ENCODE results near the gene C22orf23. TPM values are rescaled to one million over a fixed set of nuclear protein-coding genes. Genes with fewer than 3 reads are reported as not detected.

C22orf23 gene
- total and polyA plus RNA-seq, 2 experiments from 2014 or later: 0.80 to 2.5 TPM

DNA sequence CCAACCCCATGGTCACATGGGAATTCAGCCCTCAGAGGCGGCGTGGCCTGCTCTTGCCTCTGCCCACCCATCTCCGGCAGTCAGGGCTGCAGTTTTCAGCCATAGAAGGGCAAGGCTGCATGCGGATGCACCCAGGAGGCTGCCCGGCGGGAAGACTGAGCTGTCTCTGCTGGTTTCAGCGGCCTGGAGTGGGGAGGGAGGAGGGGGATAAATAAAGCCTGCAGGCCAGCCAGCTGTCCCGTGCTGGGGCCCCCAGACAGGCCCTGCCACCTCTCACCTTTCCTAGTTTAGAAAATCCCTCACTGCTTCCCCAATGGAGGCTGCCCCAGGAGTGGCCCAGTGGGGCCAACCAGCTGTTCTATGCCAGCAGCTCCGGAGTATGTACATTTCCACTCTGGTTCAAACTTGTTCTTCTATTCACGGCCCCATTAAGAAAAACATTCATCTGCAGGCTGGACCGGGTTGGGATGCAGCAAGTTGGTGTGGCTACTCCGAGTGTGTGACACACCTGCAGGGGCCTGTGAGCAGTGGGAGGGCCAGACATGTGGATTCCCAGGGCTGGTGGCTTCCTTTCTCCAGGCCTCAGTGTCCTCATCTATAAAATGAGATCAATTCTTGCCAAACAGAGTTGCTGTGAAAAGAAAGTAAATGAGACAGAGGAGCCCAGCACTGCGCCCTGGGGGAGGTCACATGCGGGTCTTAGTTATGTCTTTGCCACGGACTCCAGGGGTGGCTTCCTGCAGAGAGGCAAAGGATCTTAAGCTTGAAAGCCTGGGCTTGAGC is 42.3 kb downstream of the C22orf23 start:
- peaks cover 20% of the 10 kb centered on the region for H3K4me1 ChIP-seq (ENCODE audit: low read depth)
- no peaks in the 10 kb centered on the region for H3K9me3 ChIP-seq (ENCODE audit: low read depth)
- no peak overlapping the region for H3K4me3 ChIP-seq
- no peaks in the 10 kb centered on the region for H3K36me3 ChIP-seq
- H3K27ac ChIP-seq: peak overlapping the region; percentile 73
- no peak for TF ChIP-seq CTCF (IDR thresholded peaks at IDR 0.05; ENCODE audit: low read depth, low read length)
- no peaks in the 10 kb centered on the region for H3K27me3 ChIP-seq
- no peak for DNase-seq (ENCODE audit: low read depth in 1 of 2, low spot score in 1 of 2)

GRCh38 chr22:37909766-37910165 is 43.6 kb downstream of the C22orf23 start:
- no peak for DNase-seq (ENCODE audit: low read depth in 1 of 2, low spot score in 1 of 2)
- H3K27ac ChIP-seq: peak overlapping the region; percentile 73

GRCh38 chr22:37907036-37907954 is 46.1 kb downstream of the C22orf23 start:
- Histone ChIP-seq H3K4me3 (peak overlapping the region; percentile 74), H3K4me1 (ENCODE audit: low read depth) (peaks cover 20% of the 10 kb centered on the region), H3K27ac (no peak overlapping the region), H3K27me3 (no peaks in the 10 kb centered on the region), H3K36me3 (no peaks in the 10 kb centered on the region), H3K9me3 (ENCODE audit: low read depth) (no peaks in the 10 kb centered on the region)
- peak in 1 of 2 donors; percentile 26 for DNase-seq (ENCODE audit: low read depth in 1 of 2, low spot score in 1 of 2)
- no peak for TF ChIP-seq CTCF (IDR thresholded peaks at IDR 0.05; ENCODE audit: low read depth, low read length)

More at GRCh38 chr22:37909766-37910165, 43.6 kb downstream of the C22orf23 start:
- Histone ChIP-seq H3K4me3 (no peak overlapping the region), H3K4me1 (ENCODE audit: low read depth) (peaks cover 20% of the 10 kb centered on the region), H3K27me3 (no peaks in the 10 kb centered on the region), H3K9me3 (ENCODE audit: low read depth) (no peaks in the 10 kb centered on the region), H3K36me3 (no peaks in the 10 kb centered on the region)
- no peak for TF ChIP-seq CTCF (IDR thresholded peaks at IDR 0.05; ENCODE audit: low read depth, low read length)

- peak overlapping the region; percentile 74 for H3K4me3 ChIP-seq
- H3K27ac ChIP-seq: no peak overlapping the region
- H3K36me3 ChIP-seq: no peaks in the 10 kb centered on the region
- DNase-seq (ENCODE audit: low read depth in 1 of 2, low spot score in 1 of 2): peak in 1 of 2 donors; percentile 19
- no peak for TF ChIP-seq CTCF (IDR thresholded peaks at IDR 0.05; ENCODE audit: low read depth, low read length)
- peaks cover 19% of the 10 kb centered on the region for H3K4me1 ChIP-seq (ENCODE audit: low read depth)
- no peaks in the 10 kb centered on the region for H3K9me3 ChIP-seq (ENCODE audit: low read depth)
- H3K27me3 ChIP-seq: no peaks in the 10 kb centered on the region
These were observed 46.9 kb downstream of the C22orf23 start for GRCh38 chr22:37906364-37907008.

All from cardiac muscle cell (in vitro differentiated cells and primary cell).